Measurements from ENCODE around the gene JOSD1. TPM values are rescaled to one million over a fixed set of nuclear protein-coding genes. Genes with fewer than 3 reads are reported as not detected.

The JOSD1 gene
- total RNA-seq, 1 donor: 61.2 TPM

GRCh38 chr22:38715176-38715764 lies 14.5 kb upstream of the JOSD1 start:
- H3K4me3 ChIP-seq (ENCODE audit: low read depth, low read length): no peak overlapping the region
- DNase-seq (ENCODE audit: low read depth): no peak
- TF ChIP-seq CTCF (IDR thresholded peaks at IDR 0.05; ENCODE audit: insufficient read depth, low read length): no peak

DNA sequence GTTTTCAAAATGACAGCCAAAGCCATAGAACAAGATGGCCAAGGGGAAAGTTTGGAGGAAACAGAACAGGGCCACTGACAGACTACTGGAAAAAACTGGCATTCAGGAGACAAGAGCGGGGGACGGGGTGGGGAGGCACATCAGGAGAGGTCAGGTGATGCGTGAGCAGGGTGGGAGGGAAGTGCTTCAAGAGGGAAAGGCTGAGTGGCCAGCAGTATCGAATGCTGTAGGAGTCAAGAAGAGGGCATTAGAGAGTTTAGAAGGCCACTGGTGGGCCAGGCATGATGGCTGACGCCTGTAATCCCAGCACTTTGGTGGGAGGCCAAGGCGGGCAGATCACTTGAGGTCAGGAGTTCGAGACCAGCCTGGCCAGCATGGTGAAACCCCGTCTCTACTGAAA lies 13.2 kb upstream of the JOSD1 start:
- DNase-seq (ENCODE audit: low read depth): no peak
- TF ChIP-seq CTCF (IDR thresholded peaks at IDR 0.05; ENCODE audit: insufficient read depth, low read length): no peak
- H3K4me3 ChIP-seq (ENCODE audit: low read depth, low read length): no peak overlapping the region

- TF ChIP-seq CTCF (IDR thresholded peaks at IDR 0.05; ENCODE audit: insufficient read depth, low read length): no peak
- H3K4me3 ChIP-seq (ENCODE audit: low read depth, low read length): no peak overlapping the region
- no peak for DNase-seq (ENCODE audit: low read depth)
Measured at GRCh38 chr22:38712486-38713207, 11.9 kb upstream of the JOSD1 start.

DNA sequence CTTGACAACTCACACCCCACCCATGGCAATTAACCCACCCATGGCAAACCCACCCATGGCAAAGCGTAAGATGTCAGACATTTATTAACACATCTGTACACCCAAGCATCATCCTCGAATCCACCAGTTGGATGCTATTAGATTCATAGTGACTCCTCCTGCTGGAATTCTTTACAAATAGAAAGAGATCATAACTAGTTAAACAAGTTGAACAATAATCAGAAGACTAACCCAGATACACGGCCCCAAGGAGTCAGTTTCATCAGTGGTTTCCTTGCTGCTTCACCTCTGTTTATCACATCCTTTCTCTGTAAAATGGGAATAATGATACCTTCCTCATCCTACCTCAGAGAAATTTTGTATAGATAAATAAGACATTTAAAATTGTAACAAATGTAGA lies 10.1 kb upstream of the JOSD1 start:
- no peak for DNase-seq (ENCODE audit: low read depth)
- H3K4me3 ChIP-seq (ENCODE audit: low read depth, low read length): no peak overlapping the region
- no peak for TF ChIP-seq CTCF (IDR thresholded peaks at IDR 0.05; ENCODE audit: insufficient read depth, low read length)

- TF ChIP-seq CTCF (IDR thresholded peaks at IDR 0.05; ENCODE audit: insufficient read depth, low read length): no peak
- no peak overlapping the region for H3K4me3 ChIP-seq (ENCODE audit: low read depth, low read length)
- DNase-seq (ENCODE audit: low read depth): no peak
Measured at GRCh38 chr22:38710351-38710750, 9.6 kb upstream of the JOSD1 start.

GRCh38 chr22:38709306-38709705 lies 8.6 kb upstream of the JOSD1 start:
- no peak for DNase-seq (ENCODE audit: low read depth)
- no peak for TF ChIP-seq CTCF (IDR thresholded peaks at IDR 0.05; ENCODE audit: insufficient read depth, low read length)
- H3K4me3 ChIP-seq (ENCODE audit: low read depth, low read length): no peak overlapping the region
